Activated naive CD8-positive, alpha-beta T cell treated with anti-CD3 and anti-CD28 coated beads for 36 hours (primary cell): ENCODE measurements around the gene NPTX2. TPM values are rescaled to one million over a fixed set of nuclear protein-coding genes. Genes with fewer than 3 reads are reported as not detected.

ENCODE experiments used
- DNase-seq: peaks from one replicate; pipeline ENCODE4 v3.0.0; 2021
- H3K27ac Mint-ChIP-seq: one replicate; pipeline ENCODE4 v1.8.0; 2022; ENCODE audit warnings: mild to moderate bottlenecking, moderate library complexity, mixed read lengths
- H3K27me3 Mint-ChIP-seq: one replicate; pipeline ENCODE4 v1.8.0; 2022; ENCODE audit warnings: mild to moderate bottlenecking, mixed read lengths
- H3K36me3 Mint-ChIP-seq: one replicate; pipeline ENCODE4 v1.8.0; 2021; ENCODE audit warnings: mild to moderate bottlenecking, mixed read lengths
- H3K4me1 Mint-ChIP-seq: one replicate; pipeline ENCODE4 v1.8.0; 2021; ENCODE audit warnings: mixed read lengths
- H3K4me3 Mint-ChIP-seq: one replicate; pipeline ENCODE4 v1.8.0; 2022; ENCODE audit warnings: mild to moderate bottlenecking, moderate library complexity, mixed read lengths
- H3K9me3 Mint-ChIP-seq: one replicate; pipeline ENCODE4 v1.8.0; 2022; ENCODE audit warnings: mixed read lengths
- total RNA-seq, 2 experiments: library from RNA; stranded (reverse); gene quantifications; one replicate each; pipeline ENCODE4 v1.2.3, GENCODE V29; 2021

NPTX2 gene
- total RNA-seq, 2 experiments from 2014 or later: not detected

DNA sequence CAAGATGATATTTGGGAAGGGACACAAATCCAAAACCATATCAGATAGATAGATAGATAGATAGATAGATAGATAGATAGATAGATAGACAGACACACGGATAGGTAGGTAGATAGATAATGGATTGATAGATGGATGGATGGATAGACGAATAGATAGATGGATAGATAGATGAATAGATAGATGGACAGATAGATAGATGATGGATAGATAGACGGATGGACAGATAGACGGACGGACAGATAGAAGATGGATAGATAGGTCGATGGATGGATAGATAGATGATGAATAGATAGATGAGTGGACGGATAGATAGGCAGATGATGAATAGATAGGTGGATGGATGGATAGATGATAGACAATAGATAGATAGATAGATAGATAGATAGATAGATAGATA, 39.8 kb downstream of the NPTX2 start:
- Mint-ChIP-seq H3K36me3 (no peaks in the 10 kb centered on the region), H3K27ac (no peak overlapping the region), H3K4me3 (no peak overlapping the region)

DNA sequence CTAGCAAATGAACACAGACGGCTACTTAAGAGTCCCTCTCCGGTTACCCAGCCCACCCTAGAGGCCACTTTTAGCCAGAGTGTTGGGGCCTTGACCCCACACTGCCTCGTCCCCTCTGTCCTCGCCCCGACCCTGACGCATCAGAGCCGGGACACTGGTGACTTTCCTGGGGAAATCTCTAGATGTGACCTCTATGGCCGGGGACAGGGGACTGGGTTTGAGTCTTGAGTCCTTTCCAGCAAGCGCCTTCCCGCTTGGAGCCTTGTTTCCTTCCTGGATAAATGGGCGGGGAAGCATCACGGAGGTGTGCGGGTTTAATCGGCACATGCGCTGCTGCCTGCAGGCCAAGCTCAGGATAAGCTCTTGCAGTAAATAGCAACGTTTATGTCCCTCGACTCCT, 40.7 kb downstream of the NPTX2 start:
- H3K4me1 Mint-ChIP-seq: no peaks in the 10 kb centered on the region
- no peaks in the 10 kb centered on the region for H3K9me3 Mint-ChIP-seq
- no peaks in the 10 kb centered on the region for H3K27me3 Mint-ChIP-seq
- H3K36me3 Mint-ChIP-seq: no peaks in the 10 kb centered on the region
- no peak for DNase-seq
- no peak overlapping the region for H3K27ac Mint-ChIP-seq
- no peak overlapping the region for H3K4me3 Mint-ChIP-seq

More for the DNA sequence above, 39.8 kb downstream of the NPTX2 start:
- Mint-ChIP-seq H3K27me3 (no peaks in the 10 kb centered on the region), H3K4me1 (no peaks in the 10 kb centered on the region), H3K9me3 (no peaks in the 10 kb centered on the region)
- DNase-seq: no peak

DNA sequence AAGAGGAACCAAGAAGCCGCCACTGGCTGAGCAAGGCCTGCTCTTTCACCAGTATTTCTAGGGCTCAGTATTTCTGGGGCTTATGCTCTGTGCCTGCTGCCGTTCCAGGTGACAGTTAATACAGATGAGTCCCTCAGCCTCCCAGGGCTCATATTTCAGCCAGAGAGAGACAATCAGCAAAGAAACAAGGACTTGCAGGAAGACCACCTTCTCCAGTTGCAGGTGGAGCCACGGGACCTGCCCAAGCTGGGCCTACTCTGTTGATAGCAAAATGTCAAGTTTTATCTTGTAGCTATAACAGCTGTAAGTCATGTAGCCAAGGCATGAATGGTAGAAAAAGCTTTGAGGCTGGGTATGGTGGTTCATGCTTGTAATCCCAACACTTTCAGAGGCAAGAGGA, 42.7 kb downstream of the NPTX2 start:
- Mint-ChIP-seq H3K27ac (no peak overlapping the region), H3K4me3 (no peak overlapping the region), H3K9me3 (no peaks in the 10 kb centered on the region), H3K27me3 (no peaks in the 10 kb centered on the region), H3K4me1 (no peaks in the 10 kb centered on the region), H3K36me3 (no peaks in the 10 kb centered on the region)
- DNase-seq: no peak

DNA sequence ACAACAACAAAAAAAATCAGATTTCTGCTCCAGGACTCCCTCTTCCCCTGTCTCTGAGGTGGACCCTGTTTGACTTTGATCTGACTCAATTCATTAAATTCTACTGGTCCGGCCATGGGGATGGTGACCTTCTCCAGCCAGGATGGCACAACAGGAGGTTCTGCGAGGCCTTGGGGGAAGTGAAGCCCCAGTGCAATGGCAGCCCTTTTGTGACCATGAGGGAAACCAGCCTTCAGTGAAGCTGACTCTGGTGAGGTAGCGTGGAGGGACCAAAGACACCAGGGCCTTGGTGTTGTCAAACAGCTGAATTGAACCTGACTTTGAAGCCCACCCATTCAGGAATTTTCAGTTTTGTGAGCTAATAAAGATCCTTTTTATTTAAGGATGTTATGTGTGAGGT, 44.5 kb downstream of the NPTX2 start:
- Mint-ChIP-seq H3K36me3 (no peaks in the 10 kb centered on the region), H3K27ac (no peak overlapping the region), H3K9me3 (no peaks in the 10 kb centered on the region), H3K27me3 (no peaks in the 10 kb centered on the region), H3K4me1 (no peaks in the 10 kb centered on the region), H3K4me3 (no peak overlapping the region)
- no peak for DNase-seq

DNA sequence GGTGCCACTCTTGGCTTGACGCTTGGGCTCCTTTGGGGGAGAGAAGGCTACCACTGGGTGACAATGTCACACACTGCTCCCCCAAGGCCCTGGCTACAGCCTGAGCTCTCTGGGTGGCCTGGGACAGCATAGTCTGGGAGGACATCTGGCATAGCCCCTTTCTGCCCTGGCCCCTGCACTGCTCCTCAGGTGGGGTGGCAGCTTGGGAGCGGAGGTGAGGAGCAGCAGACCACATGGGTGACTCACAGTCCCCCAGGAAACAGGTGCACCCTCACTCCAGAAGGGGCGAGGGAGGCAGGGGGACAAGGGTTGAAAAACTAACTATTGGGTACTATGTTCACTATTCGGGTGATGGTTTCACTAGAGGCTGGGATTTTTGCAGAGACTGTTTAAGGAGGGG, 45.2 kb downstream of the NPTX2 start:
- H3K27me3 Mint-ChIP-seq: no peaks in the 10 kb centered on the region
- no peak overlapping the region for H3K4me3 Mint-ChIP-seq
- H3K4me1 Mint-ChIP-seq: no peaks in the 10 kb centered on the region
- H3K36me3 Mint-ChIP-seq: no peaks in the 10 kb centered on the region
- no peak overlapping the region for H3K27ac Mint-ChIP-seq
- H3K9me3 Mint-ChIP-seq: no peaks in the 10 kb centered on the region
- no peak for DNase-seq

DNA sequence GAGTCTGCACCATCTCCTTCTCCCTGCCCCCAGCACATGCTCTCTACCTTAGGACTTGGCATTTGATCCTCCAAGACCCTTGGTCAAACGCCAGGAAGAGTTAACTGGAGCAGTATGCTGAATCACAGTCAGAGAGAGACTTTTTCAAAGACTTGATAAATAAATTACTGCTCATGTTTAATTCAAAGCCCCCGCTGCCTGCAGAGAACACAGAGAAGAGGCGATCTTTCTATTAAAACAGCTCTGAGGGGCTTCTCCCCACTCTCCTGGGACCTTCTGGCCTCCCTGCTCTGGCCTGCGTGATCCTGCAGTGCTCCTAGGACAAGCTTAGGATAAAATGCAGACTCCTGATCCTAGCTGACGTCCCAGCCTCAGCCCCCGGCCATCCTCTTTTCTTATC, 47.8 kb downstream of the NPTX2 start:
- H3K27ac Mint-ChIP-seq: no peak overlapping the region
- H3K9me3 Mint-ChIP-seq: no peaks in the 10 kb centered on the region
- no peak overlapping the region for H3K4me3 Mint-ChIP-seq
- no peaks in the 10 kb centered on the region for H3K27me3 Mint-ChIP-seq
- no peaks in the 10 kb centered on the region for H3K4me1 Mint-ChIP-seq
- H3K36me3 Mint-ChIP-seq: no peaks in the 10 kb centered on the region
- DNase-seq: no peak

DNA sequence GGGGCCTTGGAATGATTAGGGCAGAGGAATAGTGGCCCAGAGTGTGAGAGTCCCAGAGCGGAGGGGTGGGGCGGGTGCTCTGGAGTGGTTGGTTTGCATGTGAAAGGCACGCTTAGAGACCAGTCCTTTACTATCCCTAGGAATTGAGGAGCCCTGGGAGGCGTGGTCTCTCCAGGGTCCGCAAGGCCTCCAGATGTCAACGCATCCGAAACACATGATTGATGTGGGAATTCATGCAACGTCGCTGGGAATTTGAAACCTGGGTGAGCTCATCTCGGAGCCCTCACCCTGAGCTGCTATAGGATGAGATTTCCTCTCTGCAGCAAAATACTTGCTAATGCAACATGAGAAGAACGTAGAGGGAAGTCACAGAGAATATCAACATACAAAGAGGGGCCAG, 51.2 kb downstream of the NPTX2 start:
- Mint-ChIP-seq H3K4me1 (no peaks in the 10 kb centered on the region), H3K4me3 (no peak overlapping the region), H3K27me3 (no peaks in the 10 kb centered on the region), H3K27ac (no peak overlapping the region), H3K36me3 (no peaks in the 10 kb centered on the region), H3K9me3 (peaks cover 3% of the 10 kb centered on the region)
- DNase-seq: no peak

DNA sequence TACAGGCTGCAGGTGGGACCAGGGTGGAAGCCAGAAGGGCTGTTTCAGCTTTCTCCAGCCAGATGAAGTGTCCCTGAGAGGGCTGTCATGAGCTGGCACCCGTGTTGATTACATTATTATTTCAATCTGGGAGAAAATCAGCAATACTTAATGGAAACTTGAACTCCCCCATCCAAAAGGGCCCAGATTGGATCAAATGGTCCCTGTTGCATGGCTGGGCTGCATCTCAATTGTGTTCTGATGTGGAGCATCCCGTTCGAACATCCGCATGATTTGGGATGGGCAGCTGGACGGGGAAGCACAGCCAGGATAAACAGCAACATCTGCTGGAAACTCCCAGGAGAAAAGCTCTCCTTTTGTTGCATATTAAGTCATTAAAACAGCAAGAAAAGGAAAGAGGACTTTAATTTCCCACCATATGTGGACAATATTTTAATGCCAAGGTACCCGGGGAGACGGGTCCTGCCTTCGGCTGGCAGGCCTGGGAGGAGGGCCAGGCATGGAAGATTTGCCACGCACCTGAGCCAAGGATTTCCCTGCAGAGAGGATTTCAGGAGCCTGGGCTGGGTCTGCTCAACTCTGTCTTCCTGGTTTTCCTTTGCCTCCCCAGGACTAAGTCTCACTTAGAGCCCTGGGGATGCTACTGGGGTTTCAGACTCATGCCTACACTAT, 52.4 kb downstream of the NPTX2 start:
- Mint-ChIP-seq H3K27me3 (no peaks in the 10 kb centered on the region), H3K4me3 (no peak overlapping the region), H3K4me1 (no peaks in the 10 kb centered on the region), H3K9me3 (peaks cover 3% of the 10 kb centered on the region), H3K36me3 (no peaks in the 10 kb centered on the region), H3K27ac (no peak overlapping the region)
- DNase-seq: no peak

DNA sequence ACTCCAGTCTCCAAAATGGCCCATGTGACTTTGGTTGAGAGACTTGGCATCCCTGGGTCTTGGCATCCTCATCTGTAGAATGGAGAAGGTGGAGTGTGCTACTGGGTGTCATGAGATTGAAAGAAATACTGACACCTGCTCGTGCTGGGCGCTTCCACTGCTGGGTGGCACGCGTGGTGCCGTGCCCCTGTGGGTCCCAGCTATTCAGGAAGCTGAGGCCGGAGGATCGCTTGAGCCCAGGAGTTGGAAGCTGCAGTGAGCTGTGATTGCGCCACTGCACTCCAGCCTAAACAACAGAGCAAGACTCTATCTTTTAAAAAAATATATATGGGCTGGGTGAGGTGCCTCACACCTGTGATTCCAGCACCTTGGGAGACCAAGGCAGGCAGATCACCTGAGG, 53.1 kb downstream of the NPTX2 start:
- H3K4me1 Mint-ChIP-seq: no peaks in the 10 kb centered on the region
- H3K27ac Mint-ChIP-seq: no peak overlapping the region
- no peaks in the 10 kb centered on the region for H3K27me3 Mint-ChIP-seq

DNA sequence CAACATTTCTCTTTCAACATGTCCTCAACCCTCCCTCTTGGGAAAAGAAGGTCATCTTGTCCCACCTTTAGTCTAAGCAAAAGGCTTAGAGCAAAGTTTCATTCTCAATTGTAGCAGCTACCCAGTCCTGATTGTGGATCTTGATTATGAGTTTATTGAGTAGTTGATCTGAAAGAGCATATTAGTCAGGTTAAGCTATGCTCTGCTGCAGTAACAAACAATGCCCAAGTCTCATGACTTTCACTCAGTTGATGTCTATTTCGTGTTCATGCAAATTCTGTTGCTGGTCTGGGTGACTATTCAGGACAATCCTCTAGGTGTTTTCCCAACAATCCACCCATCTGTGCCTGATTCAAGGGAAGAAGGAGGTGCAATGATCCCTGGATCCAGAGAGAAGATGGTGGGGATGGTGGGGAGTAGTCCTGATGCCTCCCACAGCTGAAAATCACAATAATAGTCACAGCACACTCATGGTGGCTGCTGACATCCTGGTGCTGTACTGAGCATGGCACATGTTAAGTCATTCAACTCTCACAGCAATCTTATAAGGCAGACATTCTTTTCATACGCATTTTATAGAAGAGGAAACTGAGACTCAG, 54.7 kb downstream of the NPTX2 start:
- Mint-ChIP-seq H3K4me1 (no peaks in the 10 kb centered on the region), H3K9me3 (peaks cover 3% of the 10 kb centered on the region), H3K4me3 (no peak overlapping the region), H3K27me3 (no peaks in the 10 kb centered on the region), H3K27ac (no peak overlapping the region), H3K36me3 (no peaks in the 10 kb centered on the region)
- no peak for DNase-seq

More for the DNA sequence above, 53.1 kb downstream of the NPTX2 start:
- Mint-ChIP-seq H3K36me3 (no peaks in the 10 kb centered on the region), H3K9me3 (peaks cover 3% of the 10 kb centered on the region), H3K4me3 (no peak overlapping the region)
- DNase-seq: no peak

DNA sequence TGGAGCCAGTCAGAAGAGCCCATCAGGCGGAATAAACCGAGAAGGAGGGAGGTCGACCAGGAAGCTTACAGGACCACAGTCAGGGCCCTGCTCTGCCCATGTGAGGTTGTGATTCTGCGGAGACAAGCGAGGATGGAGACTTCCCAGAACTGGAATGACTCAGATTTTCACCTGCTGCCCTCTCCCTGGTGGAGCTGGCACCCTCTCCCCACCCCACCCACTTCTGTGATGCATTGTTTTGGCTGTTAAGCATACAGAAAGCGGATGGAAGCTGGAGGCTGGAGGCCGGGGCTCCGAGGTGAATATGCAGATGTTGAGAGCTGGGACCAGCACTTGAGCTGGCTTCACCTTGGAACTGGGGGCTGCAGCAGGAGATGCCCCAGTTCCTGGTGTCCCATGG, 57.4 kb downstream of the NPTX2 start:
- no peak overlapping the region for H3K4me3 Mint-ChIP-seq
- DNase-seq: no peak
- peaks cover 5% of the 10 kb centered on the region for H3K27me3 Mint-ChIP-seq
- no peaks in the 10 kb centered on the region for H3K36me3 Mint-ChIP-seq
- H3K9me3 Mint-ChIP-seq: peaks cover 3% of the 10 kb centered on the region
- H3K27ac Mint-ChIP-seq: no peak overlapping the region
- H3K4me1 Mint-ChIP-seq: no peaks in the 10 kb centered on the region

DNA sequence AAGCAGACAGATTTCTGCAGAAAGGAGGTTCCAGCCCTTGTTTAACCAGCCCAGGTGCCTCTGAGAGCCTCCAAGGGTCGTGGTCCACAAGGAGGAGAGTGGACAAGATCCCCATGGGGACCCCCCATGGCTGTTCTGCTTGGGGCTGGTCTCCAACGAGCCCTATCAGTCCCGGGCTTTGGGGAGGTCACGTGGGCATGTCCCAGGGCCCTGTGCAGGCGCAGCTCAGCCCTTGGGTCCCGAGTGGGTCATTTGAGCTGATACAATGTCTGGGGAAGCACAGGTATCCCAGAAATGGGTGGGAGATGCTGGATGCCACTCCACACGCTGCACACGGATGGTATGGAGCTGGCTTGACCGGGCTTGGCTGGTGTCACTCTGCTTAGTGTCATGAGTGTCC, 57.8 kb downstream of the NPTX2 start:
- Mint-ChIP-seq H3K9me3 (peaks cover 3% of the 10 kb centered on the region), H3K36me3 (no peaks in the 10 kb centered on the region), H3K4me3 (no peak overlapping the region), H3K27ac (no peak overlapping the region), H3K4me1 (no peaks in the 10 kb centered on the region), H3K27me3 (peaks cover 8% of the 10 kb centered on the region)
- no peak for DNase-seq

DNA sequence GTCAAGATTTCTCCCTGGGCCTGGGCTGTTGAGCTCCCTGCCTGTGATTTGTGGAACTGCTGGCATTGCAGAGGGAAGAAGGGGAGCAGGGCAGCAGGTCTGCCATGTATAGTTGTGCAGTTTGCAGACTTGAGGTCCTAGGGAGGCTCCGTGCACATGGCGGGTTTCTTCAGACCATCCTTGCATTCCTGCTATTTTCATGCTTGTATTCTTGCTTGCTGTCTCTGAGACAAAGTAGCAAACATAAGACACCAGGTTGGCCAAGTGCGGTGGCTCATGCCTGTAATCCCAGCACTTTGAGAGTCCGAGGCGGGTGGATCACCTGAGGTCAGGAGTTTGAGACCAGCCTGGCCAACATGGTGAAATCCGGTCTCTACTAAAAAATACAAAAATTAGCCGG, 61.1 kb downstream of the NPTX2 start:
- no peak for DNase-seq
- Mint-ChIP-seq H3K4me3 (no peak overlapping the region), H3K27me3 (peaks cover 27% of the 10 kb centered on the region), H3K4me1 (peaks cover 3% of the 10 kb centered on the region), H3K9me3 (no peaks in the 10 kb centered on the region), H3K36me3 (no peaks in the 10 kb centered on the region), H3K27ac (no peak overlapping the region)
